ENCODE data around the gene JPH4. TPM values are rescaled to one million over a fixed set of nuclear protein-coding genes. Genes with fewer than 3 reads are reported as not detected.
A peak's percentile ranks its signal among the peaks of the same experiment; 100 is the strongest.
"Not testable (repeated sequence)": the region's sequence is repeated elsewhere in the genome, so short reads cannot be mapped to it uniquely, and the experiment has no call there.

Gene JPH4
- total RNA-seq, 2 donors from 2014 or later: 0.21 to 0.84 TPM

GRCh38 chr14:23610090-23610814 is 31.7 kb upstream of the JPH4 start:
- intact Hi-C loops (cut with DNase I, micrococcal nuclease): no loop called here
- ATAC-seq (peak; percentile 53), DNase-seq (no peak)

- DNase-seq: peak; percentile 59 to 74
- intact Hi-C loops (cut with DNase I, micrococcal nuclease): not testable (repeated sequence)
- ATAC-seq: peak; percentile 80
Observed at GRCh38 chr14:23609411-23610089, 31.0 kb upstream of the JPH4 start.

- intact Hi-C loops (cut with DNase I, micrococcal nuclease): no loop called here
- ATAC-seq: no peak
Observed at GRCh38 chr14:23609001-23609400, 30.4 kb upstream of the JPH4 start.

GRCh38 chr14:23608454-23608853 is 29.9 kb upstream of the JPH4 start:
- intact Hi-C loops (cut with DNase I, micrococcal nuclease): no loop called here
- DNase-seq (no peak), ATAC-seq (no peak)

More at GRCh38 chr14:23609001-23609400, 30.4 kb upstream of the JPH4 start:
- DNase-seq: no peak

- intact Hi-C loops (cut with DNase I, micrococcal nuclease): no loop called here
- DNase-seq (no peak), ATAC-seq (no peak)
Observed at GRCh38 chr14:23605931-23606585, 27.5 kb upstream of the JPH4 start.

GRCh38 chr14:23604675-23605170 is 26.1 kb upstream of the JPH4 start:
- no peak for DNase-seq

GRCh38 chr14:23604148-23604547 is 25.6 kb upstream of the JPH4 start:
- intact Hi-C loops (cut with DNase I, micrococcal nuclease): no loop called here
- no peak for ATAC-seq
- DNase-seq: no peak

More at GRCh38 chr14:23604675-23605170, 26.1 kb upstream of the JPH4 start:
- intact Hi-C loops (cut with DNase I, micrococcal nuclease): no loop called here
- no peak for ATAC-seq

GRCh38 chr14:23603103-23603502 is 24.5 kb upstream of the JPH4 start:
- no peak for DNase-seq
- no peak for ATAC-seq
- intact Hi-C loops (cut with DNase I, micrococcal nuclease): no loop called here

GRCh38 chr14:23602181-23603095 is 23.8 kb upstream of the JPH4 start:
- intact Hi-C loops (cut with DNase I, micrococcal nuclease): no loop called here
- no peak for ATAC-seq
- DNase-seq: no peak

- DNase-seq (no peak), ATAC-seq (no peak)
- intact Hi-C loops (cut with DNase I, micrococcal nuclease): no loop called here
Observed at GRCh38 chr14:23601845-23602180, 23.2 kb upstream of the JPH4 start.

GRCh38 chr14:23601424-23601823 is 22.8 kb upstream of the JPH4 start:
- intact Hi-C loops (cut with DNase I, micrococcal nuclease): no loop called here
- ATAC-seq (no peak), DNase-seq (no peak)

GRCh38 chr14:23600806-23601205 is 22.2 kb upstream of the JPH4 start:
- no peak for DNase-seq
- intact Hi-C loops (cut with DNase I, micrococcal nuclease): no loop called here
- no peak for ATAC-seq

- intact Hi-C loops (cut with DNase I, micrococcal nuclease): no loop called here
- ATAC-seq (no peak), DNase-seq (no peak)
Observed at GRCh38 chr14:23600322-23600707, 21.7 kb upstream of the JPH4 start.

GRCh38 chr14:23594191-23594590 is 15.6 kb upstream of the JPH4 start:
- intact Hi-C loops (cut with DNase I, micrococcal nuclease): not testable (repeated sequence)

GRCh38 chr14:23590198-23590597 is 11.6 kb upstream of the JPH4 start:
- no peak for ATAC-seq
- DNase-seq: no peak
- intact Hi-C loops (cut with DNase I, micrococcal nuclease): no loop called here

More at GRCh38 chr14:23594191-23594590, 15.6 kb upstream of the JPH4 start:
- ATAC-seq, DNase-seq: not testable (repeated sequence)

GRCh38 chr14:23589606-23590005 is 11.0 kb upstream of the JPH4 start:
- intact Hi-C loops (cut with DNase I, micrococcal nuclease): no loop called here
- ATAC-seq: no peak
- no peak for DNase-seq

- ATAC-seq (peak; percentile 100), DNase-seq (peak; percentile 87 to 95)
- intact Hi-C loops (cut with DNase I, micrococcal nuclease): no loop called here
Observed at GRCh38 chr14:23588884-23589598, 10.5 kb upstream of the JPH4 start.

- intact Hi-C loops (cut with DNase I, micrococcal nuclease); DNase-seq; ATAC-seq: not testable (repeated sequence)
Observed at GRCh38 chr14:23584527-23585203, 6.1 kb upstream of the JPH4 start.

All from left colon (tissue), 2 donors.